NCI-H1417 (cell line): ENCODE data around the gene MAEA.

Experiments
- DNase-seq, 3 experiments: peaks; one replicate each; lab custom pipeline; 2025; lab: John Stamatoyannopoulos, UW

MAEA gene

GRCh38 chr4:1379351-1379781 lies 89.7 kb downstream of the MAEA start:
- DNase-seq = no peak

- DNase-seq = no peak
These were observed 90.2 kb downstream of the MAEA start for GRCh38 chr4:1379801-1380331.

GRCh38 chr4:1380368-1381151 lies 90.9 kb downstream of the MAEA start:
- no peak for DNase-seq

GRCh38 chr4:1381181-1381621 lies 91.5 kb downstream of the MAEA start:
- DNase-seq = no peak

- no peak for DNase-seq
These were observed 92.4 kb downstream of the MAEA start for GRCh38 chr4:1381944-1382541.

GRCh38 chr4:1382776-1383727 lies 93.4 kb downstream of the MAEA start:
- no peak for DNase-seq

- no peak for DNase-seq
These were observed 94.3 kb downstream of the MAEA start for GRCh38 chr4:1383728-1384591.

GRCh38 chr4:1384675-1385372 lies 95.1 kb downstream of the MAEA start:
- no peak for DNase-seq

GRCh38 chr4:1385373-1386340 lies 96.0 kb downstream of the MAEA start:
- no peak for DNase-seq
